ENCODE data around the gene RALGAPA1.

- TF ChIP-seq CTCF (IDR thresholded peaks at IDR 0.05) = no peak
- TF ChIP-seq CREB1 (CRISPR knock-in tag; IDR thresholded peaks at IDR 0.05) = no peak
- no peak for TF ChIP-seq GRHL2 (CRISPR knock-in tag; IDR thresholded peaks at IDR 0.05; ENCODE audit: insufficient replicate concordance, severe bottlenecking)
- no peak for TF ChIP-seq ZNF121 (CRISPR knock-in tag; IDR thresholded peaks at IDR 0.05)
- TF ChIP-seq IRF1 (CRISPR knock-in tag; IDR thresholded peaks at IDR 0.05) = no peak
- TF ChIP-seq RELA (CRISPR knock-in tag; IDR thresholded peaks at IDR 0.05; ENCODE audit: borderline replicate concordance) = no peak
- no peak for TF ChIP-seq PREB (CRISPR knock-in tag; IDR thresholded peaks at IDR 0.05; ENCODE audit: borderline replicate concordance)
- TF ChIP-seq OVOL2 (CRISPR knock-in tag; IDR thresholded peaks at IDR 0.05; ENCODE audit: borderline replicate concordance) = no peak
- no peak for TF ChIP-seq AR (CRISPR knock-in tag; IDR thresholded peaks at IDR 0.05)
- TF ChIP-seq, protein P1, sequence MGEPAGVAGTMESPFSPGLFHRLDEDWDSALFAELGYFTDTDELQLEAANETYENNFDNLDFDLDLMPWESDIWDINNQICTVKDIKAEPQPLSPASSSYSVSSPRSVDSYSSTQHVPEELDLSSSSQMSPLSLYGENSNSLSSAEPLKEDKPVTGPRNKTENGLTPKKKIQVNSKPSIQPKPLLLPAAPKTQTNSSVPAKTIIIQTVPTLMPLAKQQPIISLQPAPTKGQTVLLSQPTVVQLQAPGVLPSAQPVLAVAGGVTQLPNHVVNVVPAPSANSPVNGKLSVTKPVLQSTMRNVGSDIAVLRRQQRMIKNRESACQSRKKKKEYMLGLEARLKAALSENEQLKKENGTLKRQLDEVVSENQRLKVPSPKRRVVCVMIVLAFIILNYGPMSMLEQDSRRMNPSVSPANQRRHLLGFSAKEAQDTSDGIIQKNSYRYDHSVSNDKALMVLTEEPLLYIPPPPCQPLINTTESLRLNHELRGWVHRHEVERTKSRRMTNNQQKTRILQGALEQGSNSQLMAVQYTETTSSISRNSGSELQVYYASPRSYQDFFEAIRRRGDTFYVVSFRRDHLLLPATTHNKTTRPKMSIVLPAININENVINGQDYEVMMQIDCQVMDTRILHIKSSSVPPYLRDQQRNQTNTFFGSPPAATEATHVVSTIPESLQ (CRISPR knock-in tag; IDR thresholded peaks at IDR 0.05) = no peak
- no peak; the same call in 1 of the 2 replicates for TF ChIP-seq GABPB1 (CRISPR knock-in tag; IDR thresholded peaks at IDR 0.05)
- TF ChIP-seq, protein P2, sequence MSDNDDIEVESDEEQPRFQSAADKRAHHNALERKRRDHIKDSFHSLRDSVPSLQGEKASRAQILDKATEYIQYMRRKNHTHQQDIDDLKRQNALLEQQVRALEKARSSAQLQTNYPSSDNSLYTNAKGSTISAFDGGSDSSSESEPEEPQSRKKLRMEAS (CRISPR knock-in tag; IDR thresholded peaks at IDR 0.05) = no peak
- TF ChIP-seq, protein P3, sequence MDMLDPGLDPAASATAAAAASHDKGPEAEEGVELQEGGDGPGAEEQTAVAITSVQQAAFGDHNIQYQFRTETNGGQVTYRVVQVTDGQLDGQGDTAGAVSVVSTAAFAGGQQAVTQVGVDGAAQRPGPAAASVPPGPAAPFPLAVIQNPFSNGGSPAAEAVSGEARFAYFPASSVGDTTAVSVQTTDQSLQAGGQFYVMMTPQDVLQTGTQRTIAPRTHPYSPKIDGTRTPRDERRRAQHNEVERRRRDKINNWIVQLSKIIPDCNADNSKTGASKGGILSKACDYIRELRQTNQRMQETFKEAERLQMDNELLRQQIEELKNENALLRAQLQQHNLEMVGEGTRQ (CRISPR knock-in tag; IDR thresholded peaks at IDR 0.05) = no peak
These were observed 2.8 kb downstream of the RALGAPA1 start for GRCh38 chr14:35806006-35806907.

Measured in WTC11 (cell line).